ENCODE measurements around the gene TAAR1.

- no peak for TF ChIP-seq CTCF (IDR thresholded peaks at IDR 0.05; ENCODE audit: low read length)
- no peak for TF ChIP-seq EZH2 (IDR thresholded peaks at IDR 0.05; ENCODE audit: borderline replicate concordance, low read length)
These were observed 28.3 kb upstream of the TAAR1 start for GRCh38 chr6:132687306-132687705.

Measured in OCI-LY1 (cell line).